Effector CD8-positive, alpha-beta T cell (primary cell): ENCODE results near the gene NSD1.

Experiments
- DNase-seq: peaks from one replicate; lab custom pipeline; 2025; lab: John Stamatoyannopoulos, UW

NSD1 gene

GRCh38 chr5:177098120-177098469, 35.5 kb upstream of the NSD1 start:
- no peak for DNase-seq

DNA sequence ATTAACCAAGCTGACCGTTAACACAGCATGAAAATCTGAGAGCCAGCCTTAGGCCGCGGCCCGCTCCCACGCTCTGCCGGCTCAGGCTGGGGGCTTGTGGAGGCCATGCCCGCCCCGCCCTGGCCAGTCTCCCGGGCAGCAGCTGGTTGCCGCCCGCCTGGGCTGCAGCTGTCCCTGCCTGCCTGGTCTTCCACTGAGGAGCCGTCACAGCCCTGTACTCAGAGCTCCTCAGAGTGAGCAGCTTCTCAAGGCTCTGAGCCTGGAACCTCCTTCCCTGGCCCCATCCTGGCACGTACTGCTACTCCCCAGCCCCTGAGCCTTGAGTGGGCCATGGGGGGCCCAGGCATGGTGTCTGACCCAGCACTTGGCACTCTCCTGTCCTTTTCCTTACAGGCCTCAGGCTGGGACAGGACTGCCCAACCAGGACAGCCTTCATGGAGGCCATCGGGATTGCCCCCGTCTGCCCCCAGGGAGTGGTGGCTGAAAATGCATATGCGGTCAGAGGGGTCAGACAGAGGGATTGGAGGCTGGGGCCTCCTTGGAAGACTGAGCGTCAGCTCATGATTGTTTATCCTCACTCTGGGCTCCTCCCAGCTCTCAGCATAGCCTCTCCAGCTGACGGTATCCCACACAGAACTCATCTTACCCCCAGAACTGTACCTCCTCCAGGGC, 35.0 kb upstream of the NSD1 start:
- no peak for DNase-seq

GRCh38 chr5:177099422-177100093, 34.0 kb upstream of the NSD1 start:
- no peak for DNase-seq

GRCh38 chr5:177100714-177101121, 32.9 kb upstream of the NSD1 start:
- no peak for DNase-seq

DNA sequence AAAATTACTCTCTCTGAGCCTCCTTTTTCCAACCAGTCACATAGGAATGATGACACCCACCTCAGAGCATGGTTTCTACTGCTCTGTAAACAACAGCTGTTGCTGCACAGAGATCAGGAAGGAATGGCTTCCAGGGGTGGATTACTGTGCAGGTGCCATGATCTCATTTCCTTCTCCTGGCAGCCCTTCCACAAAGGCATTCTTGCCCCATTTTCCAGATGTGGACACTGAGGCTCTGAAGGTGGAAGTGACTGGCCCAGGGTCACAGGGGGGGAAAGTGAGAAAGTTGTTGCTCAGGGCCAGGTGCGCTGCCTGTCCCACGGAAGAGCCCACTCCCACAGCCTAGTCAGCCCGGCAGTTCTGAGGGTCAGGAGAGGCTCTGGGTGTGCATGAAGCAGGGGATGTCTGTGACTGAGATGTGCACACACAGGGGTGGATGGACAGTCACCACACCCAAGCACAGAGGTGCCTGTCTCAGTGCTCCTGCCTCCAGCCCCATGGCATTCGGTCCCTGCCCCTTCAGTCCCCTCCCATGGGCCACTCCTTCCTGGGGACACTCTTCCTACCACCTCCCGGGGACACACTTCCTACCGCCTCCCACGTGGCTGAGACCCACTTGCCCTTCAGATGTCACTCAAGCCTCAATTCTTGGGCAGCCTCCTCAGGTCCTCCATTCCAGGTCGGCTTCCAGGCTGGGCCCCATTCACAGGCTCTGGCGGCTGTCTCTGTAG, 29.9 kb upstream of the NSD1 start:
- DNase-seq, result no peak

GRCh38 chr5:177105691-177106476, 27.7 kb upstream of the NSD1 start:
- no peak for DNase-seq

DNA sequence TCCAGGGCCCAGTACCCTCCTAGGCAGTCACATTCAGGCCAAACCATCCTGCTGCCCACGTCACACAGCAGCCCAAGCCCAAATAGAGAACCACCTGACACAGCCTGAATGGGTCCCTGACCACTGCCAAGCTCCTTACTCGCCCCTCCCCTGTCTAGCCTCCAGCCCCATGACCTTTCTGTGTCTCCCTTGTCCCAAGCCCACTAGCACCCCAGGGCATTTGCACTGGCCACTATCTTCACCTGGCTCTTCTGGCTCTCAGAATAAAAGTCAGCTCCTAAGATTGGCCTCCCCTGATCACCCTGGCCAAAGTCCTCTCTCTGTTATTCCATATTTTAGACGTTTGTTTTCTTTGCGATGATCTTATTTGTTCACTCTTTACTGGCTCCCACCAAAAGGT, 26.4 kb upstream of the NSD1 start:
- DNase-seq, result no peak

DNA sequence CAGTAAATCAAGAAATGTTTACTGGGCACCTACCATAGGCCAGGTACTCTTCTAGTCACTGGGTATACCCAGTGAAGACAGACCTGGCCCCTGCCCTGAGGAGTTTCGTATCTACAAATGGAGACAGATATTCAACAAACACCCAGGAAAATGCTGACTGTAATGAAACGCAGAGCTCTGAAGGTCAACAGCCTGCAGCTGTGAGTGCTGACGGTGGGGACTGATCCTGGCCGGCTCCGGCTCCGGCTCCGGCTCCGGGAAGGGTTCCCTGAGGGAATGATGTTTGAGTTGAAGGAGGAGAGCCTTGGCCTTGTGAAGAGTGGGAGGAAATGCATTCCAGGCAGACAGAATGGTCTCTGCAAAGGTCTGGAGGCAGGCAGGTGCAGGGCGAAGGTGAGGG, 23.8 kb upstream of the NSD1 start:
- DNase-seq, result no peak

DNA sequence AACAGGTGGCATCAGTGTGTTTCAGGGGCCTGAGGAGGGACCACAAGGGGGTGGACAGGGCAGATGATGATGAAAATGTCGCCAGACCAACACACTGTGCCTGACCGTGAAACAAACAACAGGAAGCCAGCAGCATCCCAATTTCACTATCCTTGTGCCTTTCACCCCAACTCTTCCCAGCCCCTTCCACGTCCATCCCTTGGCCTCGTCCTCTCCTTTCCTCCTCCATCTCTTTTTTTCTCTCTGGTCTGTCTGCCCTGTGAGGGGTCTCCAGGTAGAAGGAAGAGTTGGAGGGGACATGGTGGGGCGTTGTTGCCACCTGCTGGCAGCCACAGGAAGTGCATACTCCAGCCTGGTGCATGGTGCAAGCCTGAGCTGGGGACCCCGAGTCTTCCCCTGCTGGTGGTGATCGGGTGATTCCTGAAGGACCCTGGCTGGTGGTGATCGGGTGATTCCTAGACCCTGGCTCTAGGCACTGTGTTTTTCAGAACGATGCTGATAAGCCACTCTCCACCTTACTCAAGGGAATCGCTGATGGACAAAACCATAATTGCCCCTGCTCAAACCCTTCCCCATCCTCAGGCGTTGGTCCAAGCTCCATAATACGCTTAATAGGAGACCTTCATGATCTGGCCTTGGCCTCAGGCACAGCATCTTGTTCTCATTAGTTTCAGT, 21.7 kb upstream of the NSD1 start:
- peak; percentile 43 for DNase-seq

DNA sequence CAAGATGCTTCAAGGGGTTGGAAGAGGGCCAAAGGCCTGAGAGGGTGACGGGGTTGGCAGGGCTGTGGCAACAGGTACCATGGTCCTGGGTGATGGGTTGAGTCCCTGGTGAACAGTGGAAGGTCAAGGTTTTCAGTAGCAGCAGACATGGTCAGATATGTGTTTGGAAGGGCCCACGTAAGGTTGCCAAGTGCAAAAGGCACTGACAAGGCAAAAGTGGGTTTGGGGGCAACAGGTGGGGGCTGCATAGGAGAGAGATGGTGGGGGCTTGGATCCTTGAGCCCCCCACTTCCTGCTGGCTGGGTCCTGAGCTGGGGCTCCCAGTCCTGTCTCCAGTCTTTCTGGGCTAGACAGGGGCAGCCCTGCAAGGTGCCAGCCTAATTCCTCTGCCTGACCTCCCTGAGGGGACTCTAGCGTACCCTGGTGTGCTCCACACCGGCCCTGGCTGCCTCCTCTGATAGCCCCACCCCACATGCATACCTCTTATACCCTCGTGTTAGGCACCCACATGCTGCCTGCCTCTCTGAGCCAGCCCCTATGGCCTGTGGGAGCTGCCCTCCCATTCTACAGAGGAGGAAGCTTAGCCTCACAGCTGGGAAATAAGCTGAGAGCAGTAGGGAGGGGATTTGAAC, 20.9 kb upstream of the NSD1 start:
- no peak for DNase-seq

- DNase-seq, result peak; percentile 66
These were observed 19.8 kb upstream of the NSD1 start for GRCh38 chr5:177113566-177114424.

DNA sequence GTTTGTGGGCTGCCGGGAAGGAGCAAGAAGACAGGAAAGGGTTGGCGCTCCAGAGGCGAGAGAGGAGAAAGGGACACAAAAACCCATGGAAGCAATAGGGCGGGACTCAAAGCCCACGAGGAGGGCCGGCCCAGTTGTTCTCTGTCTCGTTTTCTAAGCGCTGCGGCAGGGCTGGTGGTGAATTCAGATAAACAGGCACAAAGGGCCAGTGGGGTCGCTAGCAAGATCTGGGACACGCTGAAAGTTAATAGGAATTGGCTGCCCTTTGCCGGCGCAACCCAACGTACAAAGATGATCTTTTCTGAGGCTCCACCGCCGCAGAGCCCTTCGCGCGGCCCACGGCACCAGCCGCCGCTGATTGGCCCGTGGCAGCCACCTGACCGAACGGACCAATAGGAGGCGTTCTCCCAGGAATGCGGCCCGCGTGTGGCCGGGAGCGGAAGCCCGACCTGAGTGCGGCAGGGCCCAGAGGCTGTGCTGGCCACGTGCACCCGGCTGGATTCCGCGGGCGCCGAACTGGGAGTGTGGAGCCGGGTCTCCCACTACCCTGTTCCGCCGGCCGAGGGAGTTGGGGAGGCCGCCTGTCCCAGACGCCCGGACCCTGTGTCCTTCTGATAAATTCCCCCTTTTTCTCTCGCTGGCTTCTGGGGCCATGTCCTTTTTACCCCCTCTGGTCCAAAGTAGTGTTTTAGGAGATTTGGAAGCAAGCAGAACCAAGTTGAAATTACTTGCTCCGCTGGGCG, 16.8 kb upstream of the NSD1 start:
- DNase-seq, result peak; percentile 72

GRCh38 chr5:177117441-177118045, 16.0 kb upstream of the NSD1 start:
- no peak for DNase-seq

DNA sequence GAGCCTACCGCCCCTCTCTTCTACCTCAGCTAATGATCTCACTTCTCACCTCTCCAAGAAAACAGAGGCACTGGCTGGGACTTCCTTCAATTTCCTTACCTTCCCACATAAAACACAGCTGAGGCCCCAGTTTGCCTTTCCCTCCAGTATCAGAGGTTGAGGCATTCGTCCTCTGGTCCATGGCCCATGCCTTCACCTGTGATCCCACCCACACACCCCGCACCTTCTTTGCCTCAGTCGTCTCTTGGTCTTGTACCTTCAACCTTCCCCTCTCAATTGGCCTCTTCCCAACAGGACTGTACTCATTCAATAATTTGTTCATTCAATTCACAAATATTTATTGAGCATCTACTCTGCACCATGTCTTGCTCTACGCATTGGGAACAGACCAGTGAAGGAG, 11.0 kb upstream of the NSD1 start:
- DNase-seq, result no peak

GRCh38 chr5:177123789-177124485, 9.6 kb upstream of the NSD1 start:
- no peak for DNase-seq

GRCh38 chr5:177124486-177124991, 9.0 kb upstream of the NSD1 start:
- DNase-seq, result no peak

- no peak for DNase-seq
These were observed 6.8 kb upstream of the NSD1 start for GRCh38 chr5:177126771-177127170.

DNA sequence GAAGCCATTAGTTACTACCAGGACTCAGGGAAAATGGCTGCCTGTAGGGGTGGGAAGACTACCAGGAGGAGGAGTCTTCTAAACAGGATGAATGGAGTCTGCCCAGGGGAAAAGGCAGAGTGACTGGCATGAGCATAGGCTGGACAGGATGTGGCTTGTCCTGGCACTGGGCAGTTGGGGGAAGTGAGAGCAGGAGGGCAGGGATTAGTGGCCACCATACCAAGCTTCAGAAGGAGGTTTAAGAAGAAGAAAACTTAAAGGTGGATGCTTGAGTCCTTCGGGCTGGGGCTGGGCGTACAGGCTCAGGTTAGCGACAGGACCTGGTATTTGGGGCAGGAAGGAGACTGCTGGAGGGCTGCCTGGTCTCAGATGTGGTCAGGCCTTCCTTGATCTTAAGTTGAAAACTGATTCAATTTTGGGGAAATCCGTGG, 5.0 kb upstream of the NSD1 start:
- no peak for DNase-seq
